GM21360 (cell line): ENCODE data around the gene LSM7.

Source experiments
- ATAC-seq: cut with Tn5 transposase; IDR thresholded peaks from one replicate; pipeline ENCODE4 v1.9.1; 2021; ENCODE audit warnings: mild to moderate bottlenecking, moderate library complexity; ENCODE audit not compliant: unreplicated experiment

The LSM7 gene

DNA sequence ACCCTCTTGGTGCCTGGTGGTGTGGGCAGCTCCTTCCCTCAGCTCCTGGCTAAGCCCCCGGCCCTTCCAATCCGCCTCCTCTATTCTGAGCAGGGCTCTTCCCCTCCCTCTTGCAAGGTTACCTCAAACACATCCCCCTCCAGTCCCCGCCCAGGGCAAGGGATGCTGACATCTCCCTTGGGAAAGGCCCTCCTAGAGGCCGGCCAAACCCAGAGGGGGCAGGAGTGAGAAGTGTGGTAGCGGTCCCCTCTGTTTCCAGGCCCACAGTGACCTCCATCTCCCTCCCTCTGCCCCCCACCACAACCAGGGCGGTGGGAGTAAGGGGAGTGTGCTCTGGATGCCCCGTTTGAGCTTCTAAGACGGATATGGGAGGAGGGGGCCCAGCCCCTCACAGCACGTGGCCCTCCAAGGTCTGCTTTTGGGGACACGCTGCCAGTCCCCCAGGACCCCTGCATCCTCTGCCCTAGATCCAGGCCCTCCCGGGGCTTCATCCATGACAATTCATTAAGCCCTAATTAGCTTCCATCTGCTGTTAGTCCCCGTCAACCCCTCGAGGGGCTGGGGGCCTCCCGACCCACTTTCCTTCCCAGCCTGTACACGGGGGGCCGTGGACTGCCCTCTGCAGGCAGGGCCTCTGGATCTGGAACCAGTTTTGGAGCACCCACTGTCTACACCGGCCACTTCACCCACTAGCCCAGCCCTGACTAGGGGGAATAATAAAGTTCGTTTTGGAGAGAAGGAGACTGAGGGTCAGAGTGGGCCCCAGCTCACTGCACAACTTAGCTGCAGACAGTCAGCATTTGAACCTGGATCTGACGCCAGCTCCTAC is 22.7 kb downstream of the LSM7 start:
- no peak for ATAC-seq

GRCh38 chr19:2303211-2303798 is 25.1 kb downstream of the LSM7 start:
- no peak for ATAC-seq

DNA sequence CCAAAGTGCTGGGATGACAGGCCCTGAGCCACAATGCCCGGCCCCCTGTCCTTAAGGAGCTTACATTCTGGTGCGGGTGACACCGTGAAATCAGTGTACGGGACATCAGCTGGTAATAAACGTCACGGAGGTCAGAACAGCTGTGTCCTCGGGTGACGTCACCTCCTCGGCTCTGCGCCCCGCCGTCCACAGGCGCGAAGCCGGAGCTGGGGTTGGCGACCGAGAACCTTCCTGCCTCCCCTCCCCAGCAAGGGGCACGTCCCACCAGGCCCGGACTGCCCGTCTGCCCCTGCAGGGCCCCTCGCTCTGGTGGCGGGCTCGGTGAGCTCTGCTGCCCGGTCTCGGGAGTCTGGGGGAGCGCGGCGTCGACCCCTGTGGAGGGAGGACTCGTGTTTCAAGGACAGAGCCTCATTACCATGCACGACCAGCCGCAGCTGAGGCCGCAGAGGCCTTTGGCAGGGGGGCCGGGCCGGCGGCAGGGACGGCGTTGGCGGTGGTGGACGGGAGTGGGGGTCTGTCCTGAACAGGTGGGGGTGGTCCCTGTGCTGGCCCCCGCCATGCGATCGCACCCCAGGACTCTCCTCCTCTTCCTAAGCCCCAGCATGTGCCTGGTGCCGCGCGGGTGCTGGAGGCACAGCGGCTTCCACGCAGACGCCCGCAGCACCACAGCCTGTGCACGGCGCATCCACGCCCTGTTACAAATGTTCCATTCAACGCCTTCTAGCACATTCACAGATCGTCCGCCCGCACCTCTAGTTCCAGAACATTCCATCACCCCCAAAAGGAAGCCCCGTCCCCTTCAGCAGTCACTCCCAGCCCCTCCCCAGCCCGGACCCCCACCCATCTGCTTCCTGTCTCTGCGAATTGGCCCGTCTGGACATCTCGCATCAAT is 25.8 kb downstream of the LSM7 start:
- no peak for ATAC-seq

- no peak for ATAC-seq
Measured at GRCh38 chr19:2300533-2300932, 27.9 kb downstream of the LSM7 start.

DNA sequence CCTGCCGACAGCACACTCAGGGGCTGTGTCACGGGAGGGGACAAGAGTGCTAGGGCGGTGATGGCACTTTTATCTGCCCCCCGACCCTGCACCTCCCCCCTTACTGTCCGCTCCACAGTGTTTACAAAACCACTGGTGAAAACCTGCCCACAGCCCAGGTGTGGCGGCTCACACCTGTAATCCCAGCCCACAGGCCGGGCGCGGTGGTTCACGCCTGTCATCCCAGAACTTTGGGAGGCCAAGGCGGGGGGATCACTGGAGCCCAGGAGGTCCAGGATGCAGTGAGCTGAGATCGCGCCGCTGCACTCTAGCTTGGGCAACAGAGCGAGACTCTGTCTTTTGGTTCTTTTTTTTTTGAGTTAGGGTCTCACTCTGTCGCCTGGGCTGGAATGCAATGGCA is 32.2 kb downstream of the LSM7 start:
- ATAC-seq: no peak

GRCh38 chr19:2294687-2295335 is 33.6 kb downstream of the LSM7 start:
- ATAC-seq: no peak

DNA sequence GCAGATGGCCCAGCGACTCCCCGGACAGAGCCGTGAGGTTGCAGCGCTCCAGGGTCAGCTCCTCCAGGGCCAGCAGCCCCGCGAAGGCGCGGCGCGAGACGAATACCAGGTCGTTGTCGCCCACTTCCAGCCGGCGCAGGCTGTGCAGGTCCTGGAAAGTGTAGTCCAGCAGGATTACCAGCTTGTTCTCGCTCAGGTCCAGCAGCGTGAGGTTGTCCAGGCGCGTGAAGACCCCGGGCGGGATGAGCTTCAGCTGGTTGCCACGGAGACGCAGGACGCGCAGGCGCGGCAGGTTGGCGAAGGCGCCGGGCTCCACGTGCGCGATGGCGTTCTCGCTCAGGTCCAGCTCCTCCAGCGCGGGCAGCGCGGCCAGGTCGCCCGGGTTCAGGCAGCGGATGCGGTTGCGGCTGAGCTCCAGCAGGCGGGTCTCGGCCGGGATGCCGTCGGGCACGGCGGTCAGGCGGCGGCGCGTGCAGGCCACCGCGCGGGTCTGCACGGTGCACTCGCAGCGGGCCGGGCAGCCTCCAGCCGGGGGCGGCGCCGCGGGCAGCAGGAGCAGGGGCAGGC is 37.1 kb downstream of the LSM7 start:
- no peak for ATAC-seq

DNA sequence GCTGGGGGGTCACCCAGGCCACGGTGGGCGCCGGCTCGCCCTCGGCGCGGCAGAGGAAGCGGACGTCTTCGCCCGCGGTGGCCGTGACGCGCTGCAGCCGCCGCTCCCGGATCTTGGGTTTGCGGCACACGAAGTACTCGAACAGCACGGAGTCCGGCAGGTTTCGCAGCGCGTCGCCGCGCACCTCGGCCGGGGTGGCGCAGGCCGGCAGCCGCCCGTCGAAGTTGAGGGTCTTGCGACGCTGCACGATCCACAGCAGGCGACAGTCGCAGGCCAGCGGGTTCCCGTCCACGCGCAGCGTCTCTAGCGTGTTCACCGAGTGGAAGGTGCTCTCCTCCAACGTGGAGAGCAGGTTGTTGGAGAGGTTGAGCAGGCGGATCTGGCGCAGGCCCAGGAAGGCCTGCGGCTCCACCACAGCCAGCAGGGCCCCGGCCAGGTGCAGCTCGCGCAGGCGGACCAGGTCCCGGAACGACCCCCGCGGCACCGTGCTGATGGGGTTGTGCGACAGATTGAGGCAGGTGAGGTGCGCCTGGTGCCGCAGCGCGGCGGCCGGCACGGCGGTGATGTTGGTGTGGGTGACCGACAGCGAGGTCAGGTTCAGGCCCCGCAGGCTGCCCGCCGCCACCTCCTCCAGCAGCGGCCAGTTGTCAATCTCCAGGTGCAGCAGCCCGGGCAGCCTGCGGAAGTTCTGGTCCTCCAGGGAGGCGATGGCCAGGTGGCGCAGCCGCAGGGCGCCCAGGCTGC is 37.8 kb downstream of the LSM7 start:
- no peak for ATAC-seq

DNA sequence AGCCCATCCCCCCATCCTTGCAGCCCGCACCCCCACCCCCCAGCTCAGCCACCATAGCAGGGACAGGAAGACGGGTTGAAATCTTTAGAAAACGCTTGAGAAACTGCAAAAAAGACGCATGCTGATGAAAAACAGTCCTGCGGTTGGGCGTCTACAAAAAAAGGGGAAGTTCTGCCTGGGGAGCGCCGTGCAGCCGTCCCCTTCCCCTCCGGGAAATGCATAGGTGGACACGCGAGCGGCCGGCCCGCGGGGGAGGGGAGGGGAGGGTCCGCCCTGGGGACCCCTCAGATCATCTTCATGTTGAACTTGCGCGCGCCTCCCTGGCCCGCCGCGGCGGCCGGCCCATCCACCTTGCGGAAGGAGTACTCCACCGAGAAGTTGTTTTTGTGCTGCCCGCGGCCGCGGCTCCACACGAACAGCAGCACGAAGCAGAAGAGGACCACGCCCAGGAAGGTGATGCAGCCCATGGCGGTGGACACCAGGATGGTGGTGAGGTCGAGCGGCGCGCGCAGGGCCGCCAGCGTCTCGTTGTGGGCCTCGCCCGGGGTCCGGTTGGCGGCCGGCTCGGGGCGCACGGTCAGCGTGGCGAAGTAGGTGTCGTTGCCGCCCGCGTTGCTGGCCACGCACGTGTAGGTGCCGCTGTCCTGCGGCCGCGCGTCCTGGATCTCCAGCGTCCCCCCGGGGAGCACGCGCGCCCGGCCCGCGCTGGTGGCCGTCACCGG is 38.5 kb downstream of the LSM7 start:
- no peak for ATAC-seq

DNA sequence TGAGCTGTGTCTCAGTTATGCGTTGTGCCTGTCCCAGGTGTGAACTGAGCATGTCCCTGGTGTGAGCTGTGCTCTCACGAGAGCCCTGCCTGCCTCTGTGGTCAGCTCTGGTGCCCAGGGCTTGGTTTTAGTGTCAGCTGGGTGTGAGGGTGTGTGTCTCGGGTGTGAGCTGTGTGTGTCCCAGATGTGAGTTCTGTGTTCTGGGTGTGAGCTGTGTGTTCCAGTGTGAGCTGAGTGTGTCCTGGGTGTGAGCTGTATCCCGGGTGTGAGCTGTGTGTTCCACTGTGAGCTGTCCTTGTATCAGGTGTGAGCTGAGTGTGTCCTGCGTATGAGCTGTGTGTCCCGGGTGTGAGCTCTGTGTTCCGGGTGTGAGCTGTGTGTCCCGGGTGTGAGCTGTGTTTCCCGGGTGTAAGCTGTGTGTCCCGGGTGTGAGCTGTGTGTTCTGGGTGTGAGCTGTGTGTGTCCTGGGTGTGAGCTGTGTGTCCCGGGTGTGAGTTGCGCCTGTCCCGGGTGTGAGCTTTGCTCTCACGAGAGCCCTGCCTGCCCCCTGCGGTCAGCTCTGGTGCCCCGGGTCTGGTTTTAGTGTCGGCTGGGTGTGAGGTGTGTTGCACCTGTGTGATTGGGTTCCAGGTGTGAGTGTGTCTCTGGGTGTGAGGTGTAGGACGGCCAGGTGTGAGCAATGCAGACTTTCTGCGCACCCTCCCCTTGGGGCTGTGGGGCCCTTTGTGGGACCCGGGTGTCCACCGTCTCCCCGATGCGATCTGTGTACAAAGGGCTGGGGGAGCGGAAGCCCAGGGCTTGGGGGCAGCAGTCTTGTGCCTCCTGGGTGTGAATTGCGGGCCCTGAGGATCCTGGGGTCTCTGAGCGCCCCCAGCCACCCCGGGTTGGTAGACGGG is 39.3 kb downstream of the LSM7 start:
- ATAC-seq: no peak

GRCh38 chr19:2288338-2288817 is 40.0 kb downstream of the LSM7 start:
- no peak for ATAC-seq

DNA sequence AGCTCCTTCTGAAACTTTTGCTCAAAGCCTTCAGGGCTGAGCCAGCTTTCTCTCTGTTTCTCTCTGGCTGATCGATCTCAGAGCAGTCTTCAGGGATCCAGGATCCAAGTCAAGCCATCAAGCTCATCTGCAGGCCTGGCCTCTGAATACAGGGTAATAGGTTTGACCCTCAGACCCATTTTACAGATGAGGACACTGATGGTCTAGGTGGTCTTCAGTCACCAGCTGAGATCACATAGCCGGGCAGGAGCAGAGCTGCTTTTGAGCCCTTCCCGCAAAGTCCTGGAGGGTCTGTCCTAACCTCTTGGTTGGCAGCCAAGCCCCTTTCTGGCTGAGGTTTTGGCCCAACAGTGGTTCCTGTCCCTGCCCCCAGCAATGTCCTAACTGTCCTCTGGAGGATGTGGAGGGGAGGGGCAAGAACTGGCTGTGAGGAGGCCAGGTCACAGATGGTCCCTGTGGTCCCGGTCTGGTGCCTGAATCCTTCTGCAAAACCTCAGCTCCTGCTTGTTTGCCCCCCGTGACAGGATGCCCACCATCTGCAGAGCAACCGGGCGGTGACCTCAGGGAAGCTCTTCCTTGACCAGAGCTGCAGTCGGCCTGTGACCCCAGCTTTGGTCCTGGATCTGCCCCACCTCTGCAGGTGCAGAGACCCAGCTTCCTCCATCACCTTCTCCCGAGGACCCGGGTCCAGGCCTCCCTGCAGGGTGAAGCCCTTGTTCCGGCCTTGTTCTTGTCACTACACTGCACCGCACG is 40.6 kb downstream of the LSM7 start:
- no peak for ATAC-seq

DNA sequence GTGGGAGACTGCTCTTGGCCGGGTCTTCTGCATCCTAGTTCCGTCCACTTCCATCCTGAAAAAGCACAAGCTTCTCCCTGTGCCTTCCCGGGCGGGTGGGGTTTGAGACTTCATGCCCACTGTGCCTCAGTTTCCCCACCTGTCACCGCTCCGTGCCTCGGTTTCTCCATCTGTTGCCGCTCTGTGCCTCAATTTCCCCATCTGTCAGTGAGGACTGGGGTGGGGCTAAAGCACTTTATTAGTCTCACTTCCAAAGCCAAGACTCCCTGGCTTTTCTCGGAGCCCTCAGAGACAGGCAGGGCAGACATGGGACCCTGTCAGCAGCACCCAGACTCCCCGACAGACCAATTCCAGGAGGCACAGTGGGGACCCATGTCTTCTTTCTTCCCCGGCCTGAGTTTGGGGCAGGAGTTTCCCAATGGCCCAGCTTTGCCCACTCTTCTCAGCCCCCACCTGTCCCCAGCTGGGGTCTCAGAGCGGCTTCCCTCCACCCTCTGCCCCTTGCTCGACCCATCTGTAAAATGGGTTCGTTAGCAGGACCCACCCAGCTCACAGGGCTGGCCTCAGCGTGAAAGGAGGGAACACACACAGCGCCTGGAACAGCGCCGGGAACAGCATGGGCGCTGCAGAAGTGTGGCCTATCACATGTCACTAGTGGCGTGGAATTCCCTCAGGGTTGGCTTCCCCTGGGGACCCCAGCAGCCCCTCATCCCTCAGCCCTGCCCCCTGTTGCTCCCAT is 41.8 kb downstream of the LSM7 start:
- ATAC-seq: no peak

DNA sequence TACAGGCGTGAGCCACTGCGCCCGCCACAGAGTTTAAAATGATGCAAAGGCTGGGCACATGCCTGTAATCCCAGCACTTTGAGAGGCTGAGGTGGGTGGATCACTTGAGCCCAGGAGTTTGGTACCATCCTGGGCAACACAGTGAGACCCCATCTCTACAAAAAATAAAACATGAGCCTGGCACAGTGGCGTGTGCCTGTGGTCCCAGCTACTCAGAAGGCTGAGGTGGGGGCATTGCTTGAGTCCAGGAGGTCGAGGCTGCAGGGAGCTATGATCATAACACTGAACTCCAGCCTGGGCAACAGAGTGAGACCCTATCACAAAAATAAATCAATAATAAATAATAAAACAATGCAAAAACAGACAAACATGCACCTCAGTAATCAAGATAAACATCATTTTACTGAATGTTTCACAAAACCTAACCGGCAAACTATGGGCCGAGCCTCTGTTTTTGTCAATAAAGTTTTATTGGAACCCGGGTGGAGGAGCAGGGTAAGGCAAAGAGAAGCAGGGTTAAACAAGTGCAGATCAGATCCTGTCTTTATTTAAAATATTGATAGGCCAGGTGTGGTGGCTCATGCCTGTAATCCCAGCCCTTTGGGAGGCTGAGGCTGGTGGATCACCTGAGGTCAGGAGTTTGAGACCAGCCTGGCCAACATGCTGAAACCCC is 44.4 kb downstream of the LSM7 start:
- no peak for ATAC-seq

DNA sequence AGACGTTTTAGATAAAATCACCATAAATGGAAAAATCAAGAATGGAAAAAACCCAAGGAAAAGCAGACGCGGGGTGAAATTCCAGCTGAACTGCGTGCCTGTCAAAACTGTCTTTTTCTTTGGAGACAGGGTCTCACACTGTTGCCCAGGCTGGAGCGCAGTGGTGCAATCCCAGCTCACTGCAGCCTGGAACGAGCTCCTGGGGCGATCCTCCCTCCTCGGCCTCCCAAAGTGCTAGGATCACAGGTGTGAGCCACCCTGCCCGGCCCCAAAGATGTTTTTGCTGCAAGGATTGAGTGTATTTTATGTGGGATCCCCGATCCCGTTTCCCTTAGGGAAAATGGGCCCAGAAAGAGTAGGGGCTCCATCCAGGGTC is 45.5 kb downstream of the LSM7 start:
- no peak for ATAC-seq

GRCh38 chr19:2282062-2282861 is 46.1 kb downstream of the LSM7 start, which contains the start of gene PEAK3:
Gene PEAK3, minus strand, starts transcription at chr19:2282175. Its CDS starts 1,244 bp downstream, at chr19:2280931.
- no peak for ATAC-seq
